GM12878 (cell line): Measurements from ENCODE around the gene CCDC85A. TPM values are rescaled to one million over a fixed set of nuclear protein-coding genes. Genes with fewer than 3 reads are reported as not detected.

Experiments used
- ATF7 ChIP-seq: fragments of 450-650 bp; IDR thresholded peaks from 2 replicates; pipeline ENCODE4 v1.6.1; 2016; ENCODE audit warnings: low read depth, mild to moderate bottlenecking
- BHLHE40 ChIP-seq, 2 experiments: fragments of 450-650 bp in 1 of 2; IDR thresholded peaks; 2 replicates each; pipeline ENCODE4 v1.6.1; 2011 to 2017; ENCODE audit warnings: low read depth in 2 of 2, borderline replicate concordance in 1 of 2, improper control_type of control experiment in 1 of 2, low read length in 1 of 2, mild to moderate bottlenecking in 1 of 2
- CBX5 ChIP-seq: sonication (generic); IDR thresholded peaks from 2 replicates; pipeline ENCODE4 v1.6.1; 2016; ENCODE audit warnings: low read depth, moderate library complexity, mild to moderate bottlenecking, inconsistent platforms
- GABPA ChIP-seq: IDR thresholded peaks from 2 replicates; pipeline ENCODE4 v1.6.1; 2014; ENCODE audit warnings: antibody characterized with exemption, low read depth, mild to moderate bottlenecking, inconsistent platforms
- HSF1 ChIP-seq: fragments of 150-350 bp; IDR thresholded peaks from 2 replicates; pipeline ENCODE4 v1.6.1; 2014; ENCODE audit warnings: mild to moderate bottlenecking, low read depth, low read length
- KLF5 ChIP-seq: fragments of 450-650 bp; IDR thresholded peaks from 2 replicates; pipeline ENCODE4 v1.6.1; 2014; ENCODE audit warnings: mild to moderate bottlenecking; ENCODE audit not compliant: partially characterized antibody
- PAX8 ChIP-seq: fragments of 450-650 bp; IDR thresholded peaks from 2 replicates; pipeline ENCODE4 v1.6.1; 2017; ENCODE audit warnings: mild to moderate bottlenecking, moderate library complexity
- RUNX3 ChIP-seq: IDR thresholded peaks from 2 replicates; pipeline ENCODE4 v1.6.1; 2012; ENCODE audit warnings: low read length, inconsistent platforms
- TCF7 ChIP-seq: IDR thresholded peaks from 2 replicates; pipeline ENCODE4 v1.6.1; 2014; ENCODE audit warnings: antibody characterized with exemption, borderline replicate concordance
- ZNF274 ChIP-seq: IDR thresholded peaks from one replicate; pipeline ENCODE4 v1.8.0; 2011; ENCODE audit not compliant: insufficient read length, insufficient read depth
- ZNF687 ChIP-seq: fragments of 450-650 bp; IDR thresholded peaks from 2 replicates; pipeline ENCODE4 v1.6.1; 2017; ENCODE audit warnings: mild to moderate bottlenecking, moderate library complexity
- polyA plus RNA-seq, 11 experiments: library from polyadenylated mRNA; depleted of rRNA in 4 of 11; unstranded in 6 of 11; stranded (reverse) in 5 of 11; fragments of >200 nt; fragmentation: Nextera tagmentation in 4 of 11; fragmentation: Illumina TruSeq in 1 of 11; extraction: Ambion mirVana in 4 of 11; extraction: Trizol in 1 of 11; gene quantifications; 1 replicate in 1 of 11; 2 replicates in 10 of 11; pipeline versions ENCODE4 v1.2.1 to v1.2.3, GENCODE V29; 2011 to 2016; ENCODE audit warnings: inconsistent platforms in 2 of 11, missing spikeins in 2 of 11, low read depth in 1 of 11
- total RNA-seq, 4 experiments: library from RNA; depleted of rRNA in 3 of 4; stranded (reverse); fragments of >200 nt in 3 of 4; fragmentation: Illumina TruSeq in 1 of 4; extraction: Trizol in 1 of 4; gene quantifications; 2 replicates each; pipeline versions ENCODE4 v1.2.1 to v1.2.3, GENCODE V29; 2013 to 2021

CCDC85A gene
- total and polyA plus RNA-seq, 10 of the 15 experiments (the other 5 are each of a cell fraction or from before 2014, with no cell fraction given), result 0.02 to 0.57 (median 0.04) TPM; not detected in 7

- TF ChIP-seq GABPA (no peak), ZNF274 (no peak), CBX5 (no peak), RUNX3 (no peak), TCF7 (no peak), ATF7 (no peak), HSF1 (no peak), ZNF687 (no peak), PAX8 (no peak), KLF5 (no peak), BHLHE40 (IDR thresholded peaks at IDR 0.05; ENCODE audit: borderline replicate concordance in 1 of 2, low read depth in 2 of 2, low read length in 1 of 2) (no peak)
These were observed 85.1 kb downstream of the CCDC85A start (continued) for GRCh38 chr2:56268856-56269255.
